ENCODE results near the gene GUCY1A2.
"Not testable (repeated sequence)": the region's sequence is repeated elsewhere in the genome, so short reads cannot be mapped to it uniquely, and the experiment has no call there.

GUCY1A2 gene

DNA sequence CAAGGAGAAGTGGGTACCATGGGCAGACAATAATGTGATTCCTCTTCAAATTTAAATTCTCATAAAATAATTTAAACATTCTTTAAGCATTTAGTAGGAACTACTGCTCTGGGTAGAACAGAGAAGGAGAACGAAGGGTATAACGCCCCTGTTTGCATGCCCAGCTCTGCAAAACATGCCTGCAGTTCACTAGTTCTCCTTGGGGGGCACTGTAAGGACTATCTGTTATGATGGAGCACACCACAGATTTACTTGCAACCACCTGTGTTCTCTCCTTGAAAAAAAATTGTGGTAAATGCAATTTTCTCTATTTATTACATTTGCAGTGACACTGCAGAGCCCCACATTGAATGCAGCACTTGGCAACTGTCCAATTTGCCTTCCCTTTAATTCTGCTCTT is 100.3 kb downstream of the GUCY1A2 start:
- TF ChIP-seq POLR2A (IDR thresholded peaks at IDR 0.05; ENCODE audit: low read depth, low read length) = no peak
- TF ChIP-seq TAF1 (IDR thresholded peaks at IDR 0.05; ENCODE audit: borderline replicate concordance, low read depth, low read length) = no peak
- no peak for TF ChIP-seq POLR2AphosphoS5 (IDR thresholded peaks at IDR 0.05; ENCODE audit: low read depth, low read length)
- no peak for DNase-seq (ENCODE audit: insufficient read length)
- no peak for FAIRE-seq

- FAIRE-seq = no peak
- TF ChIP-seq POLR2AphosphoS5 (IDR thresholded peaks at IDR 0.05; ENCODE audit: low read depth, low read length) (no peak), POLR2A (IDR thresholded peaks at IDR 0.05; ENCODE audit: low read depth, low read length) (no peak), TAF1 (IDR thresholded peaks at IDR 0.05; ENCODE audit: borderline replicate concordance, low read depth, low read length) (no peak)
- DNase-seq (ENCODE audit: insufficient read length) = no peak
These were observed 103.9 kb downstream of the GUCY1A2 start for GRCh38 chr11:106914409-106914808.

- no peak for TF ChIP-seq POLR2A (IDR thresholded peaks at IDR 0.05; ENCODE audit: low read depth, low read length)
- no peak for TF ChIP-seq POLR2AphosphoS5 (IDR thresholded peaks at IDR 0.05; ENCODE audit: low read depth, low read length)
- no peak for TF ChIP-seq TAF1 (IDR thresholded peaks at IDR 0.05; ENCODE audit: borderline replicate concordance, low read depth, low read length)
- FAIRE-seq (no peak), DNase-seq (ENCODE audit: insufficient read length) (no peak)
These were observed 105.1 kb downstream of the GUCY1A2 start for GRCh38 chr11:106913141-106913540.

DNA sequence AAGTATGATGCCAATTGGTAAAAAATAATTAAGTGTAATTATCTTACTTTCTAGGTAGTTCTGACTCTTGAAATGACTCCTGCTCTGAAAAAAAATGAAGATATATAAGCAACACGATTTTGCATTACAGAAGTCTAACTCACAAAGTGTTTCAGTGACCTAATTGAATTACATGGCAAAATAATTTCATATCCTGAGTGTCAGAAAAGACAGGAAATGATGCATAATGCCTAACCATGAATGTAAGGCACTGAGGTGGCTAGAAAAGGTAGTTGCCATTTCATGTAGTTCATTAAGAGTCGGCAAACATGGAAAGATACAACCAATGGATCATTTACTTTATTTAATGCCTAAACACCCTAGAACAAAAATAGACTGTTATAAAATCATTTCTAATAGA is 113.5 kb downstream of the GUCY1A2 start:
- DNase-seq (ENCODE audit: insufficient read length) (no peak), FAIRE-seq (no peak)
- no peak for TF ChIP-seq POLR2AphosphoS5 (IDR thresholded peaks at IDR 0.05; ENCODE audit: low read depth, low read length)
- TF ChIP-seq TAF1 (IDR thresholded peaks at IDR 0.05; ENCODE audit: borderline replicate concordance, low read depth, low read length) = no peak
- TF ChIP-seq POLR2A (IDR thresholded peaks at IDR 0.05; ENCODE audit: low read depth, low read length) = no peak

GRCh38 chr11:106889718-106890117 is 128.6 kb downstream of the GUCY1A2 start:
- DNase-seq (ENCODE audit: insufficient read length) = no peak
- TF ChIP-seq POLR2AphosphoS5 (IDR thresholded peaks at IDR 0.05; ENCODE audit: low read depth, low read length) (no peak), TAF1 (IDR thresholded peaks at IDR 0.05; ENCODE audit: borderline replicate concordance, low read depth, low read length) (no peak), POLR2A (IDR thresholded peaks at IDR 0.05; ENCODE audit: low read depth, low read length) (no peak)
- no peak for FAIRE-seq

- DNase-seq (ENCODE audit: insufficient read length) = no peak
- no peak for TF ChIP-seq TAF1 (IDR thresholded peaks at IDR 0.05; ENCODE audit: borderline replicate concordance, low read depth, low read length)
- no peak for TF ChIP-seq POLR2A (IDR thresholded peaks at IDR 0.05; ENCODE audit: low read depth, low read length)
- no peak for TF ChIP-seq POLR2AphosphoS5 (IDR thresholded peaks at IDR 0.05; ENCODE audit: low read depth, low read length)
- FAIRE-seq = no peak
These were observed 129.9 kb downstream of the GUCY1A2 start for GRCh38 chr11:106888386-106888785.

DNA sequence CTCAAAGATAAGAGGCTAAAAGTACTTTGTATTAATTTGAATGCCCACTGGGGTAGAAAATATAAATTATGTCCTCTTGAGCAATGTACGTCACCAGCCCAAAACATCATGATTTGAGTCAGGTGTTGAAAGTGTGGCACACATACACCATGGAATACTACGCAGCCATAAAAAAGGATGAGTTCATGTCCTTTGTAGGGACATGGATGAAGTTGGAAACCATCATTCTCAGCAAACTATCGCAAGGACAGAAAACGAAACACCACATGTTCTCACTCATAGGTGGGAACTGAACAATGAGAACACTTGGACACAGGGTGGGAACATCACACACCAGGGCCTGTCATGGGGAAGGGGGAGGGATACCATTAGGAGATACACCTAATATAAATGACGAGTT is 134.6 kb downstream of the GUCY1A2 start:
- not testable (repeated sequence) for DNase-seq (ENCODE audit: insufficient read length); FAIRE-seq

- no peak for DNase-seq (ENCODE audit: insufficient read length)
- no peak for TF ChIP-seq POLR2A (IDR thresholded peaks at IDR 0.05; ENCODE audit: low read depth, low read length)
- TF ChIP-seq POLR2AphosphoS5 (IDR thresholded peaks at IDR 0.05; ENCODE audit: low read depth, low read length) = no peak
- no peak for TF ChIP-seq TAF1 (IDR thresholded peaks at IDR 0.05; ENCODE audit: borderline replicate concordance, low read depth, low read length)
- no peak for FAIRE-seq
These were observed 138.3 kb downstream of the GUCY1A2 start for GRCh38 chr11:106879832-106880546.

GRCh38 chr11:106879029-106879428 is 139.2 kb downstream of the GUCY1A2 start:
- FAIRE-seq = no peak
- TF ChIP-seq POLR2AphosphoS5 (IDR thresholded peaks at IDR 0.05; ENCODE audit: low read depth, low read length) (no peak), POLR2A (IDR thresholded peaks at IDR 0.05; ENCODE audit: low read depth, low read length) (no peak), TAF1 (IDR thresholded peaks at IDR 0.05; ENCODE audit: borderline replicate concordance, low read depth, low read length) (no peak)
- no peak for DNase-seq (ENCODE audit: insufficient read length)

DNA sequence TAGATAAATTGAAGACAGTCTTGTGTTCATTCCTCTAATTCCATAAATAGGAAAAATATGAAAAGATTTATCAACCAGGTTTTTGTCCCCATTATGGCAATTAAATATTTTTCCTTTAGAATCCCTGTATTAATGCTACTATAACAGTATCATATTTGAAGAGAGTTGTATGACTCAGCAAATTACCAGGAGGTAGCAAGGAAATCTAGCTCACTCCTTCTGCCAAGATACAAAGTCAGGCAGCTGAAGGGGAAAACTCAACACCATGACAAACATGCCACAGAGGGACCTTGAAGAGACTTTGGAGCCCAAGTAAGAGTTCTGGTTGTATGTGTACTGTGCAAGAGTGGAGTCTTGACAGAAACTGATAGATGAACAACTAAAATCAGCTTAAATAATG is 143.3 kb downstream of the GUCY1A2 start:
- DNase-seq (ENCODE audit: insufficient read length) (no peak), FAIRE-seq (no peak)
- TF ChIP-seq POLR2A (IDR thresholded peaks at IDR 0.05; ENCODE audit: low read depth, low read length) (no peak), POLR2AphosphoS5 (IDR thresholded peaks at IDR 0.05; ENCODE audit: low read depth, low read length) (no peak), TAF1 (IDR thresholded peaks at IDR 0.05; ENCODE audit: borderline replicate concordance, low read depth, low read length) (no peak)

- no peak for FAIRE-seq
- no peak for TF ChIP-seq POLR2AphosphoS5 (IDR thresholded peaks at IDR 0.05; ENCODE audit: low read depth, low read length)
- TF ChIP-seq POLR2A (IDR thresholded peaks at IDR 0.05; ENCODE audit: low read depth, low read length) = no peak
- no peak for TF ChIP-seq TAF1 (IDR thresholded peaks at IDR 0.05; ENCODE audit: borderline replicate concordance, low read depth, low read length)
- no peak for DNase-seq (ENCODE audit: insufficient read length)
These were observed 146.0 kb downstream of the GUCY1A2 start for GRCh38 chr11:106872246-106872645.

DNA sequence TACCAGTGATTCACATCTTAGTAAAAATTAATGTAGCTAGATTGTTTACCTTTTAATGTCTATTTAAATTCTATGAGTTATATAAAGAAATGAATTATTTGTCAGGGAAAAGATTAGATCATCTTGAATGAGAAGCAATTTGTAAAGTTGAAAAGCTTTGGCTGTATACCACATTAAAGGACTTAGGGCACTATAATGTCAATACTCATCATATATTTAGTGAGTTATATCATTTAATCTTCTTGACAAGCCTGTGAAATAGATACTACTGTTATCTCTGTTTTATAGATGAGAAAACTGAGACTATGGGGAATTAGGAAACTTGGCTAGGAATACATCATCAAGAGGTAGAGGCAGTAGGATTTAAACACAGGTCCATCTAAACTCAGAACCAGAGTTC is 160.1 kb downstream of the GUCY1A2 start:
- no peak for FAIRE-seq
- DNase-seq (ENCODE audit: insufficient read length) = no peak
- TF ChIP-seq POLR2AphosphoS5 (IDR thresholded peaks at IDR 0.05; ENCODE audit: low read depth, low read length) (no peak), TAF1 (IDR thresholded peaks at IDR 0.05; ENCODE audit: borderline replicate concordance, low read depth, low read length) (no peak), POLR2A (IDR thresholded peaks at IDR 0.05; ENCODE audit: low read depth, low read length) (no peak)
